ENCODE results near the gene TRAF3IP1.

TRAF3IP1 gene

DNA sequence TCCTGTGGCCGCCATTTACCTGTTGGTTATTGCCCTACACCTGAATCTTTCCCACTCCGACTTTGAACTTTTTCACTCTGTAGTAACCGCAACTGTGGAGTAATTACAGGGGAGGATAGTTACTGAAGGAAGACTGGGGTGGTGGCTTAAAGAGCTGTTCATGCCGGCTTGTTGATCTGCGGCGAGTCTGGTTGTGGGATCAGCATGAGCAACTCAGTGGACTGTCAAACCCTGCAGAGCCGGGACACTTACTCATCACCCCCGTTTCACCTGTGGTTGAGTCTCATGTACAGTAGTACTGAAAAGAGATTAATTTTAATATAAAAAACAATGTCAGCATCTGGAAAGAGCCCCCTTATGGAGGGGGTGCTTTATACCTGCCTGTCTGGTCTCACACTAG lies 108.5 kb downstream of the TRAF3IP1 start:
- in situ Hi-C loops (cut with HindIII; ENCODE audit: low pct_unique_long_range_greater_than_20kb, low sequenced_read_pairs), result no loop called here
- no peak for TF ChIP-seq JUND (IDR thresholded peaks at IDR 0.05; ENCODE audit: low read depth)
- DNase-seq (ENCODE audit: low read depth in 1 of 2, low spot score in 1 of 2), result no peak

- in situ Hi-C loops (cut with HindIII; ENCODE audit: low pct_unique_long_range_greater_than_20kb, low sequenced_read_pairs), result no loop called here
- DNase-seq (ENCODE audit: low read depth in 1 of 2, low spot score in 1 of 2), result no peak
- TF ChIP-seq JUND (IDR thresholded peaks at IDR 0.05; ENCODE audit: low read depth), result no peak
These were observed 110.5 kb downstream of the TRAF3IP1 start for GRCh38 chr2:238430781-238431180.

GRCh38 chr2:238431456-238431855 lies 111.1 kb downstream of the TRAF3IP1 start:
- no peak for DNase-seq (ENCODE audit: low read depth in 1 of 2, low spot score in 1 of 2)
- in situ Hi-C loops (cut with HindIII; ENCODE audit: low pct_unique_long_range_greater_than_20kb, low sequenced_read_pairs), result no loop called here
- TF ChIP-seq JUND (IDR thresholded peaks at IDR 0.05; ENCODE audit: low read depth), result no peak

DNA sequence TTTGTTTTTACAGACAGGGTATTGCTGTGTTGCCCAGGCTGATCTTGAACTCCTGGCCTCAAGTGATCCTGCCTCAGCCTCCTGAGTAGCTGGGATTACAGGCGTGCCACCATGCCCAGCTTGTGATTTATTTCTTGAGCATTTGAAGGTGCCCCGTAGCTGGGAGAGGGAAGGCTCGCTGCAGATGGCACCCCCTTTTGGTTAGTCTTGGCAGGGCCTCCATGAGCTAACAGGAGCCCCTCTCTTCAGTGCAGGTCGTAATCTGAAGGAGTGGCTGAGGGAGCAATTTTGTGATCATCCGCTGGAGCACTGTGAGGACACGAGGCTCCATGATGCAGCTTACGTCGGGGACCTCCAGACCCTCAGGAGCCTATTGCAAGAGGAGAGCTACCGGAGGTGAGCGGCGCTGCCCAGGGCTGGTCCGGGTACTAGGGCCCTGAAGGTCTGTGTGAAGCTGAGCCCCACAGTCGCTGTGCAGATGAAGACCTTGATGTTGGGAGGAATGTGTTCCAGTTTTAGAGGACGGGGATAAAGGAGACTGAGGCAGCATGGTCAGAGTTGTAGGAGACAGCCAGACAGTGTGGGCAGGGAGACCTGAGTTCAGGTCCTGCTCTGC lies 113.1 kb downstream of the TRAF3IP1 start:
- in situ Hi-C loops (cut with HindIII; ENCODE audit: low pct_unique_long_range_greater_than_20kb, low sequenced_read_pairs), result no loop called here
- TF ChIP-seq JUND (IDR thresholded peaks at IDR 0.05; ENCODE audit: low read depth), result no peak
- no peak for DNase-seq (ENCODE audit: low read depth in 1 of 2, low spot score in 1 of 2)

DNA sequence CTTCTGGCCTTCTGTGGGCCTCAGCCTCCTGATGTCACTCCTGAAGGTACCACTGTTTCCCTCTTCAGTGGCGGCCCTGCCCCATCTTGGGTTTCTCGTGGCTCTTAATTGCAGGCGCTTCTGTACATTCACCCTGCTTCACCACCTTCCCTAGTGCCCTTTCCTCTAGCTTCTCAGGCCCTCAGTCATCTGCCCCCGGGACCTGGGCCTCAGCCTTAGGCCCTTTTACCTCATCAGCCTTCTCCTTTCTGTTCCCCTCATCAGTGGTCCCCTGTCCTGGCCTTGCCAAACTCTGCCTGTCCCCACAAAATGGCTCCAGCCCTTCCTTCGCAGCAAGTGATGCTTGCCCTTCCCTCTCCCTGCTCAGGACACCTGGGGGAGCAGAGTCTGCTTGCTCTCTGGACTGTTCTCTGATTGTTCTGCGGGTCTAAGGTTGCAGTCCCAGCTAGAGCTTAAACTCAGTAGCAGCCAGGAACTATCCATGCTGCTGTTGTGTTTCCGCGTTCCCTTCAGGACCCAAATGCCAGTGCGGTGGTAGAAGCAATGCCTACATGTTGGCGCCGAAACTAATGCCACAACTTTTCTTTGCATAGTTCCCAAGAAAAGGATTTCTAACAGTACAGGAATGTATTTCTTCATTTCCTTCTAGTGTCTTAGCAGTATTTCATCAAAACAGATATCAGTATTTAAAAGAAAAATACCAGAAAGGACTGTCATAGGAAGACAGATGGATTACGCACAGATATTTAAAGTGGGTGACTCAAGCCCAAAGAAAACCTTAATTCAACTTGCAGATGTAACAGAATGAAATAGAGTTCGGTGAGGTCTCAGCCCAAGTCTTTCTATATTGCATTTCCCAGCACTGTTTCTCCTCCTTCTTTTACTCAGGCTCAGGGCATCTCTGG lies 113.9 kb downstream of the TRAF3IP1 start:
- no peak for TF ChIP-seq JUND (IDR thresholded peaks at IDR 0.05; ENCODE audit: low read depth)
- in situ Hi-C loops (cut with HindIII; ENCODE audit: low pct_unique_long_range_greater_than_20kb, low sequenced_read_pairs), result no loop called here
- DNase-seq (ENCODE audit: low read depth in 1 of 2, low spot score in 1 of 2), result no peak

GRCh38 chr2:238434846-238435751 lies 114.8 kb downstream of the TRAF3IP1 start:
- no peak for DNase-seq (ENCODE audit: low read depth in 1 of 2, low spot score in 1 of 2)
- in situ Hi-C loops (cut with HindIII; ENCODE audit: low pct_unique_long_range_greater_than_20kb, low sequenced_read_pairs), result no loop called here
- TF ChIP-seq JUND (IDR thresholded peaks at IDR 0.05; ENCODE audit: low read depth), result no peak

- DNase-seq (ENCODE audit: low read depth in 1 of 2, low spot score in 1 of 2), result no peak
- in situ Hi-C loops (cut with HindIII; ENCODE audit: low pct_unique_long_range_greater_than_20kb, low sequenced_read_pairs), result no loop called here
- no peak for TF ChIP-seq JUND (IDR thresholded peaks at IDR 0.05; ENCODE audit: low read depth)
These were observed 115.4 kb downstream of the TRAF3IP1 start for GRCh38 chr2:238435752-238436096.

DNA sequence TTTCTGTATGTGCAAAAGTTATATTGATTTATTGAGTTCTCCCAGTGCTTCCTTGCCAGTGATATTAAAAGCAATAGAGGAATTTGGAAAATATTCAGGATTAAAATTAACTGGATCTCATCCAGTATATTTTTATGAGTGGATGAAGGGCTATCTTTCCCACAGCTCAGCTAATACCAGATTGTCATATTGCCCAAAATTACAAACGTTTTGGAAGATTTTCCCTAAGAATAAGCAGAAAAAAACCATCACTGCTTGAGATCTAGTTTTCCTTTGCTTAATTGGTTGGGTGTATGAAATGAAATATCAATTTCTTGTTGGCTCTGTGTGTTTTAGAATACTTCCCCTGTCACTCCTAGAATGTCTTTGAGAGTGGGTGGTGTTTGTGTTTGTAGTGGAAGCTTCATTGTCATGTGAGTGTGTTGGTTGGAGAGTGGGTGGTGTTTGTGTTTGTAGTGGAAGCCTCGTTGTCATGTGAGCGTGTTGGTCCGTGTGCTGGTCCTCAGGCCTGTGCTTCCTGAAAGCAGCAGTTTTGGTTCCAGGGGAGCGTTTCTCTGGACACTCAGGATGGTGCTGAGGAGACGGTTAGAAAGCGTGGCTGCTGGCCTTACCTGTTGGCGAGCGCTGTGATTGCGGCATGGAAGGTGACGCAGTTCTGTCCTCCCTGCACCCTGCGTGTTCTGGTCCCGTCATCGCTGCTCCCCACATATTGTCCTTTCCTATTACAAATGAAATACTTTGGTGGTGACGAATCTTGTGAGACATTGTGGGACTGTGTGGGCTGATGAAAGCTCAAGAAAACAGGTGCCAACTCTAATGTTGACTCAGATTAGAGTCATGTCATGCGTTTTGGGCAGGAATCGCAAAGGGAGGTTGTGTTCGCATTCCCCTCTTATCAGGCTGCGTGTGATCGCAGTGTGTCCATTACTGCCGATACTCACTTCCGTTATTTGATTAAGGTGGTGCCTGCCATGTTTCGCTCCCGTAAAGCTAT lies 118.8 kb downstream of the TRAF3IP1 start:
- in situ Hi-C loops (cut with HindIII; ENCODE audit: low pct_unique_long_range_greater_than_20kb, low sequenced_read_pairs), result no loop called here
- no peak for TF ChIP-seq JUND (IDR thresholded peaks at IDR 0.05; ENCODE audit: low read depth)
- DNase-seq (ENCODE audit: low read depth in 1 of 2, low spot score in 1 of 2), result no peak

GRCh38 chr2:238439917-238440316 lies 119.6 kb downstream of the TRAF3IP1 start:
- in situ Hi-C loops (cut with HindIII; ENCODE audit: low pct_unique_long_range_greater_than_20kb, low sequenced_read_pairs), result no loop called here
- no peak for DNase-seq (ENCODE audit: low read depth in 1 of 2, low spot score in 1 of 2)
- TF ChIP-seq JUND (IDR thresholded peaks at IDR 0.05; ENCODE audit: low read depth), result no peak

- DNase-seq (ENCODE audit: low read depth in 1 of 2, low spot score in 1 of 2), result no peak
- in situ Hi-C loops (cut with HindIII; ENCODE audit: low pct_unique_long_range_greater_than_20kb, low sequenced_read_pairs), result no loop called here
- TF ChIP-seq JUND (IDR thresholded peaks at IDR 0.05; ENCODE audit: low read depth), result no peak
These were observed 120.0 kb downstream of the TRAF3IP1 start for GRCh38 chr2:238440331-238440730.

GRCh38 chr2:238440767-238441166 lies 120.4 kb downstream of the TRAF3IP1 start:
- no peak for TF ChIP-seq JUND (IDR thresholded peaks at IDR 0.05; ENCODE audit: low read depth)
- in situ Hi-C loops (cut with HindIII; ENCODE audit: low pct_unique_long_range_greater_than_20kb, low sequenced_read_pairs), result no loop called here

More at GRCh38 chr2:238440767-238441166, 120.4 kb downstream of the TRAF3IP1 start:
- no peak for DNase-seq (ENCODE audit: low read depth in 1 of 2, low spot score in 1 of 2)

All from T47D (cell line).